ENCODE results near the gene GCGR. TPM values are rescaled to one million over a fixed set of nuclear protein-coding genes. Genes with fewer than 3 reads are reported as not detected.

GCGR gene
- total RNA-seq, 1 experiment from 2014 or later = 1.4 TPM

- DNase-seq (ENCODE audit: low spot score) = no peak
- Mint-ChIP-seq H3K9me3 (no peaks in the 10 kb centered on the region), H3K4me3 (no peak overlapping the region), H3K36me3 (peaks cover 47% of the 10 kb centered on the region), H3K4me1 (no peaks in the 10 kb centered on the region), H3K27me3 (ENCODE audit: low read depth) (no peaks in the 10 kb centered on the region), H3K27ac (no peak overlapping the region)
- ChIA-PET POLR2A (no interaction called here), CTCF (no interaction called here)
- no peak for ATAC-seq
- no peak for TF ChIP-seq FOXP4 (CRISPR knock-in tag; IDR thresholded peaks at IDR 0.05)
- no peak for TF ChIP-seq ZNF512 (CRISPR knock-in tag; IDR thresholded peaks at IDR 0.05; ENCODE audit: borderline replicate concordance)
- TF ChIP-seq ATF6 (CRISPR knock-in tag; IDR thresholded peaks at IDR 0.05) = no peak
- no peak for TF ChIP-seq RELA (CRISPR knock-in tag; IDR thresholded peaks at IDR 0.05; ENCODE audit: borderline replicate concordance)
- TF ChIP-seq, protein P1, sequence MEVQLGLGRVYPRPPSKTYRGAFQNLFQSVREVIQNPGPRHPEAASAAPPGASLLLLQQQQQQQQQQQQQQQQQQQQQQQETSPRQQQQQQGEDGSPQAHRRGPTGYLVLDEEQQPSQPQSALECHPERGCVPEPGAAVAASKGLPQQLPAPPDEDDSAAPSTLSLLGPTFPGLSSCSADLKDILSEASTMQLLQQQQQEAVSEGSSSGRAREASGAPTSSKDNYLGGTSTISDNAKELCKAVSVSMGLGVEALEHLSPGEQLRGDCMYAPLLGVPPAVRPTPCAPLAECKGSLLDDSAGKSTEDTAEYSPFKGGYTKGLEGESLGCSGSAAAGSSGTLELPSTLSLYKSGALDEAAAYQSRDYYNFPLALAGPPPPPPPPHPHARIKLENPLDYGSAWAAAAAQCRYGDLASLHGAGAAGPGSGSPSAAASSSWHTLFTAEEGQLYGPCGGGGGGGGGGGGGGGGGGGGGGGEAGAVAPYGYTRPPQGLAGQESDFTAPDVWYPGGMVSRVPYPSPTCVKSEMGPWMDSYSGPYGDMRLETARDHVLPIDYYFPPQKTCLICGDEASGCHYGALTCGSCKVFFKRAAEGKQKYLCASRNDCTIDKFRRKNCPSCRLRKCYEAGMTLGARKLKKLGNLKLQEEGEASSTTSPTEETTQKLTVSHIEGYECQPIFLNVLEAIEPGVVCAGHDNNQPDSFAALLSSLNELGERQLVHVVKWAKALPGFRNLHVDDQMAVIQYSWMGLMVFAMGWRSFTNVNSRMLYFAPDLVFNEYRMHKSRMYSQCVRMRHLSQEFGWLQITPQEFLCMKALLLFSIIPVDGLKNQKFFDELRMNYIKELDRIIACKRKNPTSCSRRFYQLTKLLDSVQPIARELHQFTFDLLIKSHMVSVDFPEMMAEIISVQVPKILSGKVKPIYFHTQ (CRISPR knock-in tag; IDR thresholded peaks at IDR 0.05) = no peak
- TF ChIP-seq ZNF671 (CRISPR knock-in tag; IDR thresholded peaks at IDR 0.05) = no peak
- no peak for TF ChIP-seq CREB1 (CRISPR knock-in tag; IDR thresholded peaks at IDR 0.05)
- TF ChIP-seq NFATC4 (CRISPR knock-in tag; IDR thresholded peaks at IDR 0.05) = no peak
- TF ChIP-seq, protein P2, sequence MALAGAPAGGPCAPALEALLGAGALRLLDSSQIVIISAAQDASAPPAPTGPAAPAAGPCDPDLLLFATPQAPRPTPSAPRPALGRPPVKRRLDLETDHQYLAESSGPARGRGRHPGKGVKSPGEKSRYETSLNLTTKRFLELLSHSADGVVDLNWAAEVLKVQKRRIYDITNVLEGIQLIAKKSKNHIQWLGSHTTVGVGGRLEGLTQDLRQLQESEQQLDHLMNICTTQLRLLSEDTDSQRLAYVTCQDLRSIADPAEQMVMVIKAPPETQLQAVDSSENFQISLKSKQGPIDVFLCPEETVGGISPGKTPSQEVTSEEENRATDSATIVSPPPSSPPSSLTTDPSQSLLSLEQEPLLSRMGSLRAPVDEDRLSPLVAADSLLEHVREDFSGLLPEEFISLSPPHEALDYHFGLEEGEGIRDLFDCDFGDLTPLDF (CRISPR knock-in tag; IDR thresholded peaks at IDR 0.05) = no peak
- no peak for TF ChIP-seq MYBL2 (CRISPR knock-in tag; IDR thresholded peaks at IDR 0.05)
- no peak for TF ChIP-seq ZNF138 (CRISPR knock-in tag; conservative IDR thresholded peaks at IDR 0.05)
- TF ChIP-seq USF2 (CRISPR knock-in tag; IDR thresholded peaks at IDR 0.05) = no peak
- no peak for TF ChIP-seq HMGA2 (CRISPR knock-in tag; IDR thresholded peaks at IDR 0.05)
- no peak for TF ChIP-seq GTF2I (CRISPR knock-in tag; conservative IDR thresholded peaks at IDR 0.05)
Measured at GRCh38 chr17:81852237-81852636, 48.3 kb downstream of the GCGR start.

Measured in WTC11 (cell line).